K562 (cell line): Measurements from ENCODE around the gene TRPM2. TPM values are rescaled to one million over a fixed set of nuclear protein-coding genes. Genes with fewer than 3 reads are reported as not detected.
A peak's percentile ranks its signal among the peaks of the same experiment; 100 is the strongest.

Experiments
- ATAC-seq: fragments of 200-7000 bp; cut with Tn5 transposase; 3 replicates; pipeline ENCODE4 v1.9.1; 2020; ENCODE audit warnings: moderate library complexity
- BruUV-seq: library from RNA; stranded (reverse); fragments of 400-500 nt; replicated peaks from 2 replicates; lab custom pipeline; 2021; lab: Mats Ljungman, UMichigan
- CTCF ChIA-PET: fragments of 300-600 bp; formaldehyde crosslinking; extraction: SDS; loops from one replicate; lab custom pipeline; 2021; ENCODE audit warnings: low intra/inter-chr PET ratio; lab: Yijun Ruan, JAX
- POLR2A ChIA-PET: fragments of 300-600, 350-650 bp; sonication (Branson Sonifier 250); formaldehyde crosslinking; extraction: SDS; loops from one replicate; lab custom pipeline; 2021; ENCODE audit warnings: antibody characterized with exemption, inconsistent platforms; lab: Yijun Ruan, JAX
- DNase-seq, 4 experiments: peaks; one replicate each; pipeline versions ENCODE4 v3.0.0 to v3.0.0-alpha.2; 2011 to 2018; ENCODE audit warnings: low spot score in 3 of 4, mixed read lengths in 3 of 4; ENCODE audit errors: extremely low read depth in 1 of 4
- FAIRE-seq: peaks from 2 replicates; lab custom pipeline; 2011; peaks lifted over from hg19 to GRCh38; lab: Jason Lieb, UNC
- H2AFZ ChIP-seq: 2 replicates; pipeline ENCODE4 v1.6.0; 2011; ENCODE audit warnings: low read depth, low read length, control low read depth, inconsistent platforms
- H3K27ac ChIP-seq: fragments of 200-600 bp; 3 replicates; pipeline ENCODE4 v1.8.0; 2011; ENCODE audit warnings: low read depth, mild to moderate bottlenecking, control low read depth, inconsistent platforms, low read length, moderate library complexity, mixed read lengths; ENCODE audit errors: extremely low read depth
- H3K27me3 ChIP-seq, 2 experiments: fragments of 300-600 bp in 1 of 2; 2 replicates in 1 of 2; 3 replicates in 1 of 2; pipeline versions ENCODE4 v1.6.0 to v1.8.0; 2011; ENCODE audit warnings: inconsistent platforms in 2 of 2, low read length in 2 of 2, mild to moderate bottlenecking in 1 of 2, mixed read lengths in 1 of 2, moderate library complexity in 1 of 2; ENCODE audit not compliant: control insufficient read depth in 2 of 2, insufficient read depth in 2 of 2
- H3K36me3 ChIP-seq: fragments of 300-600 bp; 3 replicates; pipeline ENCODE4 v1.8.0; 2011; ENCODE audit warnings: mild to moderate bottlenecking, low read length, inconsistent platforms; ENCODE audit not compliant: control insufficient read depth, insufficient read depth
- H3K4me1 ChIP-seq, 2 experiments: fragments of 200-600 bp in 1 of 2; replicated peaks in 1 of 2; 2 replicates in 1 of 2; 3 replicates in 1 of 2; pipeline versions ENCODE4 v1.5.1 to v1.8.0; 2011; ENCODE audit warnings: inconsistent platforms in 2 of 2, low read length in 2 of 2, mild to moderate bottlenecking in 1 of 2, mixed read lengths in 1 of 2, moderate library complexity in 1 of 2; ENCODE audit not compliant: control insufficient read depth in 2 of 2, insufficient read depth in 2 of 2
- H3K4me2 ChIP-seq: 2 replicates; pipeline ENCODE4 v1.6.1; 2011; ENCODE audit warnings: low read length, control low read depth, inconsistent platforms, mixed read lengths; ENCODE audit not compliant: insufficient read depth
- H3K4me3 ChIP-seq: fragments of 200-600 bp; sonication (generic), shearing (Covaris generic); 2 replicates; pipeline ENCODE4 v1.5.1; 2016; ENCODE audit warnings: control low read depth, inconsistent platforms
- H3K79me2 ChIP-seq: fragments of 200-600 bp; 3 replicates; pipeline ENCODE4 v1.8.0; 2011; ENCODE audit warnings: low read length, inconsistent platforms; ENCODE audit not compliant: control insufficient read depth, insufficient read depth
- H3K9ac ChIP-seq, 2 experiments: 2 replicates each; pipeline versions ENCODE4 v1.6.0 to v1.6.1; 2011; ENCODE audit warnings: low read depth in 2 of 2, low read length in 2 of 2, control low read depth in 1 of 2, inconsistent platforms in 1 of 2, mild to moderate bottlenecking in 1 of 2, mixed read lengths in 1 of 2; ENCODE audit not compliant: insufficient read depth in 1 of 2
- H3K9me1 ChIP-seq: one replicate; pipeline ENCODE4 v1.6.0; 2011; ENCODE audit warnings: inconsistent platforms, mild to moderate bottlenecking, low read length, moderate library complexity; ENCODE audit not compliant: control insufficient read depth, insufficient read depth
- H3K9me3 ChIP-seq: replicated peaks from 2 replicates; pipeline ENCODE4 v1.5.1; 2011; ENCODE audit warnings: low read depth, low read length, inconsistent platforms; ENCODE audit not compliant: control insufficient read depth, insufficient read depth
- H4K20me1 ChIP-seq: replicated peaks from 2 replicates; pipeline ENCODE4 v1.6.1; 2011; ENCODE audit warnings: low read length, inconsistent platforms, mixed read lengths; ENCODE audit not compliant: control insufficient read depth, insufficient read depth
- HNRNPUL1 ChIP-seq: fragments of 200-400 bp; formaldehyde crosslinking; IDR thresholded peaks from 2 replicates; pipeline ENCODE4 v1.6.1; 2017; ENCODE audit warnings: low read length
- WGBS: fragments of 100-300 bp; shearing (Covaris generic); methylation state at CpG from one replicate; pipeline ENCODE4 v1.1.6; 2016; ENCODE audit warnings: low coverage, mixed read lengths; ENCODE audit not compliant: insufficient coverage; ENCODE audit errors: missing lambda C conversion rate; 5-methylcytosine and 5-hydroxymethylcytosine counted together
- in situ Hi-C: fragments of 300-500 bp; cut with MboI; formaldehyde crosslinking; loops from 4 replicates; pipeline ENCODE4 v1.15.0; 2018; ENCODE audit warnings: inconsistent platforms, mixed read lengths
- intact Hi-C: fragments of 100-400 bp; cut with micrococcal nuclease; formaldehyde crosslinking; loops from 2 replicates; pipeline ENCODE4 v1.14.2; 2022
- polyA plus RNA-seq, 8 experiments: library from polyadenylated mRNA; depleted of rRNA in 4 of 8; stranded (reverse) in 5 of 8; unstranded in 3 of 8; fragments of >200 nt; fragmentation: Nextera tagmentation in 2 of 8; fragmentation: Illumina TruSeq in 1 of 8; extraction: Ambion mirVana in 2 of 8; extraction: Trizol in 1 of 8; gene quantifications; 2 replicates each; pipeline versions ENCODE4 v1.2.1 to v1.2.3, GENCODE V29; 2011 to 2014; ENCODE audit warnings: inconsistent platforms in 1 of 8, missing spikeins in 1 of 8
- total RNA-seq, 7 experiments: library from RNA; depleted of rRNA in 6 of 7; stranded (reverse); fragments of >200 nt in 6 of 7; fragmentation: Illumina TruSeq in 2 of 7; extraction: Trizol in 2 of 7; gene quantifications; 2 replicates each; pipeline versions ENCODE4 v1.2.1 to v1.2.3, GENCODE V29; 2011 to 2021; ENCODE audit warnings: low replicate concordance in 1 of 7
- TF ChIP-seq, protein P1 (sequence below): fragments of 450-650 bp; formaldehyde crosslinking; IDR thresholded peaks from 2 replicates; pipeline ENCODE4 v1.4.0; 2020; ENCODE audit warnings: mild to moderate bottlenecking, moderate library complexity
- TF ChIP-seq, protein P2 (sequence below): fragments of 450-650 bp; IDR thresholded peaks from 2 replicates; pipeline ENCODE4 v1.6.1; 2018; ENCODE audit not compliant: partially characterized antibody

TRPM2 gene
- total and polyA plus RNA-seq, 9 of the 15 experiments (the other 6 are each of a cell fraction or from before 2014, with no cell fraction given): 0.33 to 2.1 (median 0.98) TPM; not detected in 2

DNA sequence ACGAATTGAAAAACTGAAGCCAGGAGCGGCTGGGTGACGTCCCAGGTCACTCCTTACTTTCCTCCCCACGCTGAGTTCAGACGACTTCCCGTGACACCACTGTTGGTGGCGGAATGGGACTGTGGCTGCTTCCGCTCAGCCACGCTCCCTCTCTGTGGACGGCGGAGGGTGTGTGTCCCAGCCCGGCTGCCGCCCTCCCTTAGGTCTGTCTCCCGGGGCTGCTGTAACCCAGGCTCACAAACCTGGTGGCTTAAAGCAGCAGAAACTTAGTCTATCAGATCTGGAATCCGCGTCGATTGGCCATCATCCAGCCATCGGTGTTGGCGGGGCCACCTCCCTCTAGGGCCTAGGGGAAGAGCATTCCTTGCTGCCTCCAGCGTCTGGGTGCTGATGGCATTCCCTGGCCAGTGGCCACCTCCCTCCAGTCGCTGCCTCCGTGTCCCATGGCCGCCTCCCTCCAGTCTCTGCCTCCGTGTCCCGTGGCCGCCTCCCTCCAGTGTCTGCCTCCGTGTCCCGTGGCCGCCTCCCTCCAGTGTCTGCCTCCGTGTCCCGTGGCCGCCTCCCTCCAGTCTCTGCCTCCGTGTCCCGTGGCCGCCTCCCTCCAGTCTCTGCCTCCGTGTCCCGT, 17.5 kb downstream of the TRPM2 start:
- no peak for DNase-seq
- intact Hi-C loops: no loop called here
- WGBS: 20% methylated on average over 31 of the region's 37 CpGs
- no peak for TF ChIP-seq HNRNPUL1
- TF ChIP-seq, protein P1, sequence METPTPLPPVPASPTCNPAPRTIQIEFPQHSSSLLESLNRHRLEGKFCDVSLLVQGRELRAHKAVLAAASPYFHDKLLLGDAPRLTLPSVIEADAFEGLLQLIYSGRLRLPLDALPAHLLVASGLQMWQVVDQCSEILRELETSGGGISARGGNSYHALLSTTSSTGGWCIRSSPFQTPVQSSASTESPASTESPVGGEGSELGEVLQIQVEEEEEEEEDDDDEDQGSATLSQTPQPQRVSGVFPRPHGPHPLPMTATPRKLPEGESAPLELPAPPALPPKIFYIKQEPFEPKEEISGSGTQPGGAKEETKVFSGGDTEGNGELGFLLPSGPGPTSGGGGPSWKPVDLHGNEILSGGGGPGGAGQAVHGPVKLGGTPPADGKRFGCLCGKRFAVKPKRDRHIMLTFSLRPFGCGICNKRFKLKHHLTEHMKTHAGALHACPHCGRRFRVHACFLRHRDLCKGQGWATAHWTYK (CRISPR knock-in tag): peak; percentile 70; the same call in 1 of the 2 replicates
- Histone ChIP-seq H3K4me3 (no peak overlapping the region), H4K20me1 (no peaks in the 10 kb centered on the region; the same call in 1 of the 2 replicates), H3K27me3 (peaks cover 60 to 84% of the 10 kb centered on the region in 2 experiments), H3K9me1 (no peaks in the 10 kb centered on the region), H2AFZ (no peak overlapping the region), H3K4me1 (peaks cover 0 to 33% of the 10 kb centered on the region in 2 experiments; a peak in 4 of 5 replicates), H3K79me2 (no peaks in the 10 kb centered on the region), H3K9ac (no peak overlapping the region), H3K9me3 (no peaks in the 10 kb centered on the region), H3K36me3 (no peaks in the 10 kb centered on the region), H3K4me2 (no peak overlapping the region), H3K27ac (no peak overlapping the region)
- ChIA-PET CTCF (no interaction called here), POLR2A (no interaction called here)
- ATAC-seq: no peak
- FAIRE-seq: no peak
- no TSS peak for BruUV-seq
- in situ Hi-C loops: no loop called here

DNA sequence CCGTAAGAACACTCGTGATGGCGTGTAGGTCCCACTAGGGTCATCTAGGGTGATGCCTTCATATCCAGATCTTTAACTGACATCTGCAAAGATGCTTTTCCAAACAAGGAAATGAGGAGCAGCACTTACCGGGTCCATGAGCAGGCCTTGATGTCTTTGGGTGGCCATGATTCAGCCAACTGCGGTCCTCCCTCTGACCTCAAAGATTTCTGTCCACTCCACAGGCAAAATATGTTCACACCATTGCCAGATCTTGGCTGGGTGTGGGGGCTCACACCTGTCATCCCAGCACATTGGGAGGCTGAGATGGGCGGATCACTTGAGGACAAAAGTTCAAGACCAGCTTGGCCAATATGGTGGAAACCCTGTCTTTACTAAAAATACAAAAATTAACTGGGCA, 18.2 kb downstream of the TRPM2 start:
- Histone ChIP-seq H3K9me1 (no peaks in the 10 kb centered on the region), H3K36me3 (no peaks in the 10 kb centered on the region), H3K4me2 (no peak overlapping the region), H3K79me2 (no peaks in the 10 kb centered on the region), H3K27ac (no peak overlapping the region), H3K9me3 (no peaks in the 10 kb centered on the region), H3K27me3 (peaks cover 60 to 84% of the 10 kb centered on the region in 2 experiments), H4K20me1 (peaks cover 2% of the 10 kb centered on the region; the same call in 1 of the 2 replicates), H3K4me3 (no peak overlapping the region), H3K9ac (no peak overlapping the region), H2AFZ (no peak overlapping the region), H3K4me1 (peaks cover 0 to 29% of the 10 kb centered on the region in 2 experiments; a peak in 4 of 5 replicates)
- 3% methylated on average over 6 of the region's 6 CpGs for WGBS
- no peak for ATAC-seq
- in situ Hi-C loops (no loop called here), intact Hi-C loops (no loop called here)
- DNase-seq: no peak
- CTCF ChIA-PET: no interaction called here
- FAIRE-seq: no peak
- POLR2A ChIA-PET: interaction anchor here (0.9 kb wide), 1 partner anchor 62 kb away, joined by 3 read pairs; no protein-coding TSS in a partner anchor
- BruUV-seq: no TSS peak
- TF ChIP-seq, protein P2, sequence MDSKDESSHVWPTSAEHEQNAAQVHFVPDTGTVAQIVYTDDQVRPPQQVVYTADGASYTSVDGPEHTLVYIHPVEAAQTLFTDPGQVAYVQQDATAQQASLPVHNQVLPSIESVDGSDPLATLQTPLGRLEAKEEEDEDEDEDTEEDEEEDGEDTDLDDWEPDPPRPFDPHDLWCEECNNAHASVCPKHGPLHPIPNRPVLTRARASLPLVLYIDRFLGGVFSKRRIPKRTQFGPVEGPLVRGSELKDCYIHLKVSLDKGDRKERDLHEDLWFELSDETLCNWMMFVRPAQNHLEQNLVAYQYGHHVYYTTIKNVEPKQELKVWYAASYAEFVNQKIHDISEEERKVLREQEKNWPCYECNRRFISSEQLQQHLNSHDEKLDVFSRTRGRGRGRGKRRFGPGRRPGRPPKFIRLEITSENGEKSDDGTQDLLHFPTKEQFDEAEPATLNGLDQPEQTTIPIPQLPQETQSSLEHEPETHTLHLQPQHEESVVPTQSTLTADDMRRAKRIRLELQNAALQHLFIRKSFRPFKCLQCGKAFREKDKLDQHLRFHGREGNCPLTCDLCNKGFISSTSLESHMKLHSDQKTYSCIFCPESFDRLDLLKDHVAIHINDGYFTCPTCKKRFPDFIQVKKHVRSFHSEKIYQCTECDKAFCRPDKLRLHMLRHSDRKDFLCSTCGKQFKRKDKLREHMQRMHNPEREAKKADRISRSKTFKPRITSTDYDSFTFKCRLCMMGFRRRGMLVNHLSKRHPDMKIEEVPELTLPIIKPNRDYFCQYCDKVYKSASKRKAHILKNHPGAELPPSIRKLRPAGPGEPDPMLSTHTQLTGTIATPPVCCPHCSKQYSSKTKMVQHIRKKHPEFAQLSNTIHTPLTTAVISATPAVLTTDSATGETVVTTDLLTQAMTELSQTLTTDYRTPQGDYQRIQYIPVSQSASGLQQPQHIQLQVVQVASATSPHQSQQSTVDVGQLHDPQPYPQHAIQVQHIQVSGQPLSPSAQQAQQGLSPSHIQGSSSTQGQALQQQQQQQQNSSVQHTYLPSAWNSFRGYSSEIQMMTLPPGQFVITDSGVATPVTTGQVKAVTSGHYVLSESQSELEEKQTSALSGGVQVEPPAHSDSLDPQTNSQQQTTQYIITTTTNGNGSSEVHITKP: no peak
